Gastroesophageal sphincter (tissue), 4 donors: ENCODE data around the gene CDKL1. TPM values are rescaled to one million over a fixed set of nuclear protein-coding genes. Genes with fewer than 3 reads are reported as not detected.
A peak's percentile ranks its signal among the peaks of the same experiment; 100 is the strongest.

Experiments used
- ATAC-seq: fragments of 150-250 bp; one replicate; pipeline ENCODE4 v1.9.1; 2016; ENCODE audit warnings: mild to moderate bottlenecking, moderate library complexity
- H3K27ac ChIP-seq, 4 donors: fragments of 200-600 bp; sonication (generic) in 3 of 4; 1 replicate in 3 of 4; 2 replicates in 1 of 4; pipeline ENCODE4 v1.5.1; 2016 to 2019
- H3K27me3 ChIP-seq: fragments of 200-600 bp; sonication (generic); one replicate; pipeline ENCODE4 v1.5.1; 2019
- H3K36me3 ChIP-seq, 2 donors: fragments of 200-600 bp; sonication (generic); one replicate each; pipeline ENCODE4 v1.5.1; 2019; ENCODE audit warnings: control low read depth in 1 of 2
- H3K4me1 ChIP-seq, 3 donors: fragments of 200-600 bp; sonication (generic); 1 replicate in 2 of 3; 2 replicates in 1 of 3; pipeline ENCODE4 v1.5.1; 2016 to 2019; ENCODE audit warnings: control low read depth in 2 of 3
- H3K4me3 ChIP-seq, 2 donors: fragments of 200-600 bp; sonication (generic); one replicate each; pipeline ENCODE4 v1.5.1; 2019; ENCODE audit warnings: mild to moderate bottlenecking in 1 of 2, moderate library complexity in 1 of 2
- H3K9me3 ChIP-seq, 3 donors: fragments of 200-600 bp; sonication (generic); one replicate each; pipeline ENCODE4 v1.5.1; 2017 to 2019; ENCODE audit warnings: control low read depth in 2 of 3
- CTCF ChIP-seq, 4 experiments: fragments of 200-600 bp in 2 of 4; fragments of 450-650 bp in 2 of 4; sonication (generic) in 1 of 4; IDR thresholded peaks; one replicate each; pipeline ENCODE4 v1.5.1; 2017 to 2019; ENCODE audit warnings: antibody characterized with exemption in 4 of 4, mild to moderate bottlenecking in 2 of 4, moderate library complexity in 2 of 4
- EP300 ChIP-seq: sonication (generic); formaldehyde crosslinking; IDR thresholded peaks from one replicate; pipeline ENCODE4 v1.6.1; 2017; ENCODE audit warnings: antibody characterized with exemption, mild to moderate bottlenecking
- POLR2A ChIP-seq, 2 donors: fragments of 450-650 bp; IDR thresholded peaks; one replicate each; pipeline ENCODE4 v1.6.1; 2017; ENCODE audit warnings: antibody characterized with exemption in 2 of 2, mild to moderate bottlenecking in 2 of 2, moderate library complexity in 1 of 2
- POLR2AphosphoS5 ChIP-seq: sonication (generic); formaldehyde crosslinking; IDR thresholded peaks from one replicate; pipeline ENCODE4 v1.6.1; 2017; ENCODE audit warnings: antibody characterized with exemption
- WGBS, 2 donors: methylation state at CpG; one replicate each; pipeline ENCODE4 v1.1.5; 2018; ENCODE audit warnings: low coverage in 1 of 2; 5-methylcytosine and 5-hydroxymethylcytosine counted together
- total RNA-seq, 4 donors: library from RNA; depleted of rRNA; stranded (reverse); fragments of >200 nt; gene quantifications; one replicate each; pipeline ENCODE4 v1.1.0, GENCODE V29; 2016

CDKL1 gene
- total RNA-seq, 4 donors from 2014 or later, result 4.2 to 10.3 (median 6.2) TPM

- Histone ChIP-seq H3K27me3 (no peaks in the 10 kb centered on the region), H3K36me3 (peaks cover 0 to 10% of the 10 kb centered on the region in 2 donors), H3K27ac (peak overlapping the region in 3 of 4 donors; percentile 62 to 77 (median 65)), H3K4me3 (no peak overlapping the region), H3K4me1 (peaks cover 0 to 31% (median 10%) of the 10 kb centered on the region in 3 donors), H3K9me3 (no peaks in the 10 kb centered on the region)
- ATAC-seq, result no peak
- TF ChIP-seq EP300 (no peak), CTCF (IDR thresholded peaks at IDR 0.05) (no peak), POLR2A (IDR thresholded peaks at IDR 0.05) (no peak), POLR2AphosphoS5 (no peak)
- 26% methylated on average over 4 of the region's 7 CpGs; no CpG with 5 or more reads in 1 of the 2 donors for WGBS, 2 donors
Measured at GRCh38 chr14:50335989-50336824, 60.5 kb downstream of the CDKL1 start.

- H3K4me1 ChIP-seq, result peaks cover 0 to 31% (median 10%) of the 10 kb centered on the region in 3 donors
Measured at GRCh38 chr14:50335389-50335788, 61.3 kb downstream of the CDKL1 start.

GRCh38 chr14:50334211-50334610 lies 62.5 kb downstream of the CDKL1 start:
- Histone ChIP-seq H3K4me3 (no peak overlapping the region), H3K9me3 (no peaks in the 10 kb centered on the region), H3K27me3 (no peaks in the 10 kb centered on the region), H3K4me1 (peaks cover 0 to 31% (median 10%) of the 10 kb centered on the region in 3 donors), H3K27ac (no peak overlapping the region), H3K36me3 (peaks cover 0 to 25% of the 10 kb centered on the region in 2 donors)
- ATAC-seq, result no peak
- WGBS, 2 donors, result 98 to 100% methylated on average over 1 to 5 of the region's 8 CpGs
- TF ChIP-seq POLR2A (IDR thresholded peaks at IDR 0.05), result no peak
- no peak for TF ChIP-seq CTCF (IDR thresholded peaks at IDR 0.05)
- TF ChIP-seq POLR2AphosphoS5, result no peak
- no peak for TF ChIP-seq EP300

More at GRCh38 chr14:50335389-50335788, 61.3 kb downstream of the CDKL1 start:
- Histone ChIP-seq H3K9me3 (no peaks in the 10 kb centered on the region), H3K27ac (peak overlapping the region in 3 of 4 donors; percentile 62 to 77 (median 65)), H3K36me3 (peaks cover 0 to 16% of the 10 kb centered on the region in 2 donors), H3K27me3 (no peaks in the 10 kb centered on the region), H3K4me3 (no peak overlapping the region)
- 11 to 21% methylated on average over 6 to 7 of the region's 7 CpGs for WGBS, 2 donors
- peak; percentile 57 for ATAC-seq
- no peak for TF ChIP-seq POLR2A (IDR thresholded peaks at IDR 0.05)
- no peak for TF ChIP-seq EP300
- TF ChIP-seq POLR2AphosphoS5, result no peak
- TF ChIP-seq CTCF (IDR thresholded peaks at IDR 0.05), result peak in 1 of 4 experiments; percentile 27

GRCh38 chr14:50333014-50333509 lies 63.6 kb downstream of the CDKL1 start:
- Histone ChIP-seq H3K4me1 (peaks cover 0 to 31% (median 10%) of the 10 kb centered on the region in 3 donors), H3K9me3 (no peaks in the 10 kb centered on the region), H3K27me3 (no peaks in the 10 kb centered on the region), H3K36me3 (peaks cover 0 to 25% of the 10 kb centered on the region in 2 donors), H3K27ac (no peak overlapping the region), H3K4me3 (no peak overlapping the region)
- ATAC-seq, result peak; percentile 85
- TF ChIP-seq EP300, result no peak
- WGBS, 2 donors, result 52 to 58% methylated on average over 3 of the region's 3 CpGs

- H3K27me3 ChIP-seq, result no peaks in the 10 kb centered on the region
- H3K9me3 ChIP-seq, result no peaks in the 10 kb centered on the region
- no peak overlapping the region for H3K27ac ChIP-seq
- peaks cover 0 to 27% (median 10%) of the 10 kb centered on the region in 3 donors for H3K4me1 ChIP-seq
- H3K36me3 ChIP-seq, result peaks cover 0 to 31% of the 10 kb centered on the region in 2 donors
- ATAC-seq, result no peak
- no peak overlapping the region for H3K4me3 ChIP-seq
- no peak for TF ChIP-seq CTCF (IDR thresholded peaks at IDR 0.05)
- TF ChIP-seq EP300, result no peak
- no peak for TF ChIP-seq POLR2AphosphoS5
- TF ChIP-seq POLR2A (IDR thresholded peaks at IDR 0.05), result no peak
Measured at GRCh38 chr14:50331596-50331995, 65.1 kb downstream of the CDKL1 start.
